Ishikawa (cell line): ENCODE measurements around the gene TXNRD3.

Experiments
- CEBPB ChIP-seq: IDR thresholded peaks from 2 replicates; pipeline ENCODE4 v1.6.1; 2012
- EGR1 ChIP-seq: IDR thresholded peaks from 2 replicates; pipeline ENCODE4 v1.6.1; 2012
- EP300 ChIP-seq: IDR thresholded peaks from 2 replicates; pipeline ENCODE4 v1.6.1; 2012; ENCODE audit warnings: borderline replicate concordance
- FOXM1 ChIP-seq: IDR thresholded peaks from 2 replicates; pipeline ENCODE4 v1.6.1; 2012; ENCODE audit warnings: low read depth, borderline replicate concordance
- MAX ChIP-seq: IDR thresholded peaks from 2 replicates; pipeline ENCODE4 v1.6.1; 2012
- RAD21 ChIP-seq: IDR thresholded peaks from 2 replicates; pipeline ENCODE4 v1.6.1; 2012; ENCODE audit warnings: low read depth
- TEAD4 ChIP-seq: IDR thresholded peaks from 2 replicates; pipeline ENCODE4 v1.6.1; 2012
- TF ChIP-seq, protein P1 (sequence below): IDR thresholded peaks from 2 replicates; pipeline ENCODE4 v1.6.1; 2012; ENCODE audit warnings: low read depth, mild to moderate bottlenecking

DNA sequence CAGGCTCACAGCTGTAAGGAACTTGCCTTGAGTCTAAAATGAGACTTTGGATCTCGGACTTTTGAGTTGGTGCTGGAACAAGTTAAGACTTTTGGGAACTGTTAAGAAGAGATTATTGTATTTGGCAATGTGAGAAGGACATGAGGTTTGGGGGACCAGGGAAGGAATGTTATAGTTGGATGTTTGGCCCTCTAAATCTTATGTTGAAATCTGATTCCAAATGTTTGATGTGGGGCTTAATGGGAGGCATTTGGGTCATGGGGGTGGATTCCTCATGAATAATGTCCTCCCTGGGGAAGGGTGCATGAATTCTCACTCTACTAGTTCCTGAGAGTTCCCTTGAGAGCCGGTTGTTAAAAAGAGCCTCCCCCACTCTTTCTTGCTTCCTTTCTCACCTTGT lies 30.6 kb upstream of the TXNRD3 start:
- TF ChIP-seq EP300 (no peak), MAX (no peak), CEBPB (no peak), FOXM1 (no peak), EGR1 (no peak), RAD21 (no peak), TEAD4 (no peak)
- TF ChIP-seq, protein P1, sequence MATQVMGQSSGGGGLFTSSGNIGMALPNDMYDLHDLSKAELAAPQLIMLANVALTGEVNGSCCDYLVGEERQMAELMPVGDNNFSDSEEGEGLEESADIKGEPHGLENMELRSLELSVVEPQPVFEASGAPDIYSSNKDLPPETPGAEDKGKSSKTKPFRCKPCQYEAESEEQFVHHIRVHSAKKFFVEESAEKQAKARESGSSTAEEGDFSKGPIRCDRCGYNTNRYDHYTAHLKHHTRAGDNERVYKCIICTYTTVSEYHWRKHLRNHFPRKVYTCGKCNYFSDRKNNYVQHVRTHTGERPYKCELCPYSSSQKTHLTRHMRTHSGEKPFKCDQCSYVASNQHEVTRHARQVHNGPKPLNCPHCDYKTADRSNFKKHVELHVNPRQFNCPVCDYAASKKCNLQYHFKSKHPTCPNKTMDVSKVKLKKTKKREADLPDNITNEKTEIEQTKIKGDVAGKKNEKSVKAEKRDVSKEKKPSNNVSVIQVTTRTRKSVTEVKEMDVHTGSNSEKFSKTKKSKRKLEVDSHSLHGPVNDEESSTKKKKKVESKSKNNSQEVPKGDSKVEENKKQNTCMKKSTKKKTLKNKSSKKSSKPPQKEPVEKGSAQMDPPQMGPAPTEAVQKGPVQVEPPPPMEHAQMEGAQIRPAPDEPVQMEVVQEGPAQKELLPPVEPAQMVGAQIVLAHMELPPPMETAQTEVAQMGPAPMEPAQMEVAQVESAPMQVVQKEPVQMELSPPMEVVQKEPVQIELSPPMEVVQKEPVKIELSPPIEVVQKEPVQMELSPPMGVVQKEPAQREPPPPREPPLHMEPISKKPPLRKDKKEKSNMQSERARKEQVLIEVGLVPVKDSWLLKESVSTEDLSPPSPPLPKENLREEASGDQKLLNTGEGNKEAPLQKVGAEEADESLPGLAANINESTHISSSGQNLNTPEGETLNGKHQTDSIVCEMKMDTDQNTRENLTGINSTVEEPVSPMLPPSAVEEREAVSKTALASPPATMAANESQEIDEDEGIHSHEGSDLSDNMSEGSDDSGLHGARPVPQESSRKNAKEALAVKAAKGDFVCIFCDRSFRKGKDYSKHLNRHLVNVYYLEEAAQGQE = no peak
